Nephron (organoid): ENCODE measurements around the gene OR6B2.

Experiments used
- H3K27ac Mint-ChIP-seq, 3 experiments: 2 replicates each; pipeline ENCODE4 v1.8.0; 2020; ENCODE audit warnings: mixed read lengths in 3 of 3, mild to moderate bottlenecking in 2 of 3, moderate library complexity in 1 of 3
- H3K27me3 Mint-ChIP-seq: 2 replicates; pipeline ENCODE4 v1.8.0; 2021; ENCODE audit warnings: low read depth, mild to moderate bottlenecking, moderate library complexity, mixed read lengths
- H3K36me3 Mint-ChIP-seq: 2 replicates; pipeline ENCODE4 v1.8.0; 2020; ENCODE audit warnings: low read depth, mixed read lengths
- H3K4me1 Mint-ChIP-seq: 2 replicates; pipeline ENCODE4 v1.8.0; 2020; ENCODE audit warnings: mixed read lengths
- H3K4me3 Mint-ChIP-seq, 3 experiments: 2 replicates each; pipeline ENCODE4 v1.8.0; 2020; ENCODE audit warnings: mild to moderate bottlenecking in 3 of 3, mixed read lengths in 3 of 3, moderate library complexity in 2 of 3
- H3K9me3 Mint-ChIP-seq: 2 replicates; pipeline ENCODE4 v1.8.0; 2020; ENCODE audit warnings: mixed read lengths
- CTCF ChIP-seq, 3 experiments: fragments of 200-600 bp; sonication (generic); IDR thresholded peaks; one replicate each; pipeline ENCODE4 v1.5.0; 2021; ENCODE audit warnings: antibody characterized with exemption in 3 of 3; ENCODE audit not compliant: unreplicated experiment in 3 of 3

The OR6B2 gene

GRCh38 chr2:240021488-240022104 lies 8.6 kb downstream of the OR6B2 start:
- H3K9me3 Mint-ChIP-seq, result no peaks in the 10 kb centered on the region
- H3K4me3 Mint-ChIP-seq, result peak overlapping the region; percentile 17 to 37 (median 36)
- peaks cover 41% of the 10 kb centered on the region for H3K36me3 Mint-ChIP-seq
- no peak overlapping the region for H3K27ac Mint-ChIP-seq
- H3K27me3 Mint-ChIP-seq, result peaks cover under 1% of the 10 kb centered on the region
- TF ChIP-seq CTCF (IDR thresholded peaks at IDR 0.05; ENCODE audit: unreplicated experiment in 3 of 3), result peak; percentile 64 to 72 (median 70)
- peaks cover 18% of the 10 kb centered on the region for H3K4me1 Mint-ChIP-seq

- no peak for TF ChIP-seq CTCF (IDR thresholded peaks at IDR 0.05; ENCODE audit: unreplicated experiment in 3 of 3)
- H3K4me1 Mint-ChIP-seq, result peaks cover 5% of the 10 kb centered on the region
- peaks cover 61% of the 10 kb centered on the region for H3K36me3 Mint-ChIP-seq
- H3K27me3 Mint-ChIP-seq, result no peaks in the 10 kb centered on the region
- no peaks in the 10 kb centered on the region for H3K9me3 Mint-ChIP-seq
- H3K4me3 Mint-ChIP-seq, result no peak overlapping the region
- no peak overlapping the region for H3K27ac Mint-ChIP-seq
Measured at GRCh38 chr2:240018071-240018750, 12.0 kb downstream of the OR6B2 start.

GRCh38 chr2:240014327-240014726 lies 15.9 kb downstream of the OR6B2 start:
- Mint-ChIP-seq H3K36me3 (peaks cover 69% of the 10 kb centered on the region), H3K9me3 (no peaks in the 10 kb centered on the region), H3K27ac (no peak overlapping the region), H3K27me3 (no peaks in the 10 kb centered on the region), H3K4me3 (no peak overlapping the region), H3K4me1 (no peaks in the 10 kb centered on the region)
- no peak for TF ChIP-seq CTCF (IDR thresholded peaks at IDR 0.05; ENCODE audit: unreplicated experiment in 3 of 3)

GRCh38 chr2:240013343-240013742 lies 16.9 kb downstream of the OR6B2 start:
- TF ChIP-seq CTCF (IDR thresholded peaks at IDR 0.05; ENCODE audit: unreplicated experiment in 3 of 3), result peak; percentile 30 to 38 (median 32)
- H3K27ac Mint-ChIP-seq, result no peak overlapping the region
- no peaks in the 10 kb centered on the region for H3K9me3 Mint-ChIP-seq
- no peaks in the 10 kb centered on the region for H3K4me1 Mint-ChIP-seq
- no peak overlapping the region for H3K4me3 Mint-ChIP-seq
- no peaks in the 10 kb centered on the region for H3K27me3 Mint-ChIP-seq
- peaks cover 69% of the 10 kb centered on the region for H3K36me3 Mint-ChIP-seq

GRCh38 chr2:240002983-240003382 lies 27.2 kb downstream of the OR6B2 start:
- Mint-ChIP-seq H3K27ac (no peak overlapping the region), H3K36me3 (peaks cover 52% of the 10 kb centered on the region), H3K4me3 (no peak overlapping the region), H3K4me1 (no peaks in the 10 kb centered on the region), H3K27me3 (no peaks in the 10 kb centered on the region), H3K9me3 (no peaks in the 10 kb centered on the region)
- TF ChIP-seq CTCF (IDR thresholded peaks at IDR 0.05; ENCODE audit: unreplicated experiment in 3 of 3), result no peak

- Mint-ChIP-seq H3K27me3 (no peaks in the 10 kb centered on the region), H3K27ac (no peak overlapping the region), H3K4me3 (no peak overlapping the region), H3K9me3 (no peaks in the 10 kb centered on the region), H3K36me3 (peaks cover 52% of the 10 kb centered on the region), H3K4me1 (no peaks in the 10 kb centered on the region)
- no peak for TF ChIP-seq CTCF (IDR thresholded peaks at IDR 0.05; ENCODE audit: unreplicated experiment in 3 of 3)
Measured at GRCh38 chr2:240000671-240001070, 29.6 kb downstream of the OR6B2 start.
